GM19397 (cell line): ENCODE data around the gene SLC4A8.
"Not testable (repeated sequence)": the region's sequence is repeated elsewhere in the genome, so short reads cannot be mapped to it uniquely, and the experiment has no call there.

Experiments used
- ATAC-seq: cut with Tn5 transposase; IDR thresholded peaks from one replicate; pipeline ENCODE4 v1.9.1; 2021; ENCODE audit warnings: mild to moderate bottlenecking, moderate library complexity; ENCODE audit not compliant: unreplicated experiment

The SLC4A8 gene

GRCh38 chr12:51473947-51474346 lies 49.3 kb downstream of the SLC4A8 start:
- ATAC-seq, result no peak

DNA sequence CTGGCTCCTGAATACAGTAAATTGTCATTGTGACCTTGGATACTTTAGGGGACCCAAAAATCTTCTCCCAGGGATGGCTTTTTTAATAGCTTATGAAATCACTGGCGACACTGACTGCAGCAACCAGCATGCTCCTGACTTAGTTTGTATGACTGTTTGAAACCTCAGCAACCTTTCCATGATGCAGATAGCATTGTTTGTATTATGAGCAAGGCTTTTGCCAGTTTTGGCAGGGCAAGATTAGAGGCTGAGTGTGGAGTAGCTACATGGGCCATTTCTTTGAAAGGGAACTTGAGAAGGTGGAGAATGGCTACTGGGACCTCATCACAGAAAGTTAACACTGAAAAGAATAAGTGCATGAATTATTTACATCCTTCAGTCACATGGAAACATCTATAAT lies 50.9 kb downstream of the SLC4A8 start:
- no peak for ATAC-seq

- ATAC-seq, result no peak
These were observed 56.3 kb downstream of the SLC4A8 start for GRCh38 chr12:51480978-51481377.

DNA sequence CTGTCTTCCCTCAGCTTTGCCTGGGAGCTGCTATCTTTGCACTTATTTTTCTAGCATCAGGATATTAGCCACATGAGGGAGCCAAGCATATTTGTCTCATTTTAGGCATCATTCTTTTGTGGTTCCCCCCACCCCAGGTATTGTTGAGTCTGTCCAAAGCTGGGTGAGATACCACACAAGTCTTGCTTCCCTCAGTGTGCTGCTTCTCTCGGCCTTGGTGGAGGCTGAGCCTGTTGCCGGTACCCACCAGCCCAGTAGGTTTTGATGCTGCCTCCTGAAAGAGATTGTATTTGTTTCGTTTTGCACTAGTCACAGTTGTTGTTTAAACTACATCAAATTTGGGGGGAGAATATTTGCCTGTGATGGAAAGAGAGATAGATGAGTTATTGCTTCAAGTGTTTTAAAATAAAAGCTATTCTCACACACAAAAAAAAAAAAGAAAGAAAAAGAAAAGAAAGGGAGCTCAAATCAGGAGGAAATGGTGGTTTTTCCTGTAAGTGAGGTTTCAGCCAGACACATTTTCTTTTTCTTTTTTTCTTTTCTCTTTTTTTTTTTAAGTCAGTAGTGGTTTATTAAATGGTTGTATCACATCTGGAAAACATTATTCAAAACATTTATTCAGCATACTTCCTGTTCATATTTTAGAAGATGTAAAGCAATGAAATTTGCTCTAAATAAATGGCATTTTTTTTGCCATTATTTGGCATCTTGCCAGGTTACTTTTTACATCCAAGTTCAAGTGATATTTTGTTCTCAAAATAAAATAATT lies 58.5 kb downstream of the SLC4A8 start:
- ATAC-seq, result no peak

DNA sequence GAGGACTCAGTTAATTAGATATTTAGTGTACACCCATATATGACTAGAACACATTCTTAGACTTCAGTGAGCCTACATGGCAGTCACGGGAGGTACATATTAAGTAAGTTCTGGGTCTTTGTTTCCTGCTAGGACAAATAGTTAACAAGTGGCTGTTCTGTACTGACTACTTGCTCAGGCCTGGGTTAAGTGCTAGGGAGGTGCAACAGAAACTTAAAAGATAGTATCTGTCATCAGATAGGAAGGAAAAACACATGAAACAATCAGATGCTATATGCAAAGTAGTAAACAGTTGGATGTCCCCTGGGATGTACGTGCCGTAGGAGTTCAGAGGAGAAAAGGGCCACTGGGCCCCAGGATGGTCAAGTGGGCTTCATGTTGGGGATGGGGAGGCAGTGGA lies 59.5 kb downstream of the SLC4A8 start:
- ATAC-seq, result no peak

DNA sequence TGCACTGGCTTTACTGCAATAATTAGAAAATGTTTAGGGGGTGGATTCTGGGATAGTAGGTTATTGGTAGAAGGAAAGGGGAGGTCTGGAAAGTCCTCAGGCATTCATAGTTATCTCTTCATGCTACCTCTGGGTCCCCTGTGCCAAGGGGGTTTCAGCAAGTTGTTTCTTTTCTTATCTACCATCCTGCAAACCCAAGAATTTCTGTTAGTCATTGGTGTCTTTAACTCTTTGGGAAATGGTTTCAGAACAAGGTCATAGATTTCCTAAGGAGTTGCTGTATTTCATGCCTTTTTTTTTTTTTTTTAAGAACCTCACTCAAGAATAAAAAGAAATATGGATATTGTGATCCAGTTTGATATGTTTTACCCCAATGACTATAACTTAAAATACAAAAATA lies 63.6 kb downstream of the SLC4A8 start:
- no peak for ATAC-seq

DNA sequence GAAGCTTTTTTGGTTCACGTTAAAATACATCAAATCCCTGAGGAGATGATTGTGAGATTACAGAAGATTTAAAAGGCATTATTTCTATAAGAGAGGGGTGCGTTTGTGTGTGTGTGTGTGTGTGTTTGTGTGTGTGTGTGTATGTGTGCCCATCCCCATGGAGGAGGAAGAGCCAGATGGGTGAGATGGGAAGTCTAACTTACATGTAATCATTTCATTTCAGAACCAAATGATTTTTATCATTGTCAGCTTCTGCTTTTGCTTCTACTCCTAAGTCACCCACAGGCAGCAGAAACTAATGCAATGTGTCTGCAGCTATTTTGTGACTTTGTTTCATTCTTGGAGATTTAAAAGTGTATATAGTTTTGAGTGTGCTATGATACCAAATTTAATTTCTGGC lies 68.7 kb downstream of the SLC4A8 start:
- ATAC-seq, result no peak

- ATAC-seq, result no peak
These were observed 72.3 kb downstream of the SLC4A8 start for GRCh38 chr12:51496895-51497294.

DNA sequence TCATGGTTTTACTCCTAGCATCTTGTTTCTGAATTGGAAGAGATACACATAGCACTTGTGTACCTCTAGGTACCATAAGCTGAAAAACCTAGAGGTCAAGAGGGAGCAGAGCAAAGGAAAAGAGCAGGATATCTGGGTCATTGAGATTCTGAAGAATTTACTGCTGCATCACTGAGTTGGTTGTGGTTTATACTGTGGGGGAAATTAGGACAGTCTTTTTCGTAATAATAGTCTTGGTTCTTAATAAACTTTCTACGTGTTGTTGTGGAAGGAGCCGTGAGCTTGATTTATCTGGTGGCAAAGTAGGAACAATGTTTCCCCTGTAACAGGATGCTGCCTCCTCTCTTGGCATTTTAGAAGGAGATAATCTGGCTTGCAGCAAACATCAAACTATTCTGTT lies 80.2 kb downstream of the SLC4A8 start:
- ATAC-seq, result no peak

DNA sequence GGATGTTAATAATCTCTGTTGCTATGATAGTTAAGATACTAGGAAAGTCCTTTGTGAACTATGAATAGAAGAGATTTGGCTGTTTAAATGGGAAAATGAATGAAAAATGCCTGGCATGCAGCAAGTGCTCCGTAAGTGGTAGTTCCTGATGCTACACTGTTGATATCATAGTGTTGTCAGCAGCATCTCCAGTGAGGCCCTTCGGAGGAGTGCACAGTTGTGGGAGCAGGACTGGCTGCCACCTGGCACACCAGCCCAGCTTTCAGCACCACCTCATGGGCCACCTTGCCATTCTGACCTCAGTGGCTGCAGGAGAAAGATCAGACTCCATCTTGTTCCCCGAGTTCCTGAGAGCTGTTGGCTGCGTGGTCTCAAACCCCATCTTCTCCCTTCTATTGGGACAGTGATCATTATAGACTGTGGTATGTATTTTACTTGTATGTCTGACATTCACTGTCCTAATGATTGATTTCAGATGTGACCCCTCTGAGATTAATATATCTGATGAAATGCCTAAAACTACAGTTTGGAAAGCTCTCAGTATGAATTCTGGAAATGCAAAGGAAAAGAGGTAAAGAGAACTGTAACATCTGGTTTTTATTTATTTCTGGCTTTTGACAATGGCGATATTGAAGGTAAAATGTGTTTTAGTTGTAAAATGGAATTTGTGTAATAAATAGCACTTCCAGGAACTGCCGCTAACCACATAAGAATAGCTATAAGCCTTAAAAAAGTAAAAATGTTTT lies 80.9 kb downstream of the SLC4A8 start:
- no peak for ATAC-seq

GRCh38 chr12:51507178-51507577 lies 82.5 kb downstream of the SLC4A8 start:
- no peak for ATAC-seq

DNA sequence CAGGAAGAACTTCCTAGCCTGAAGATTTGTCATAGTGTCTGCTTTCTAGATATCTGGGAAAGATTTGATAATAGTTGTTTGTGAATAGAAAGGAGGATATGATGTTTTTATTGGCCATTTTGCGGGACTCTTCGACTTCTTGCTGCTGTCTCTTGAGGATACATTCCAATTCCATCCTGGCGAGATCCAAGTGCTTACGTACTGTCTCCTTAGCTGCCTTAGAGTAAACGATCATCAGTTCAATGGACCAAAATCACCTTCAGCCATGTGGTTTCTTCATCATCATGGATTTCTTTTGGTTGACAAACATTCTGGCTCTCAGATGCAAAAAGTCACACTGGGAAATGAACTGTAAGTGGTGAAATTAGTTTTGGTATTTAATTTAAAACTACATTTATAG lies 83.7 kb downstream of the SLC4A8 start:
- ATAC-seq, result no peak

- no peak for ATAC-seq
These were observed 87.1 kb downstream of the SLC4A8 start for GRCh38 chr12:51511546-51512260.

GRCh38 chr12:51512438-51512837 lies 87.8 kb downstream of the SLC4A8 start:
- ATAC-seq, result no peak

- ATAC-seq, result not testable (repeated sequence)
These were observed 90.4 kb downstream of the SLC4A8 start for GRCh38 chr12:51515037-51515436.

DNA sequence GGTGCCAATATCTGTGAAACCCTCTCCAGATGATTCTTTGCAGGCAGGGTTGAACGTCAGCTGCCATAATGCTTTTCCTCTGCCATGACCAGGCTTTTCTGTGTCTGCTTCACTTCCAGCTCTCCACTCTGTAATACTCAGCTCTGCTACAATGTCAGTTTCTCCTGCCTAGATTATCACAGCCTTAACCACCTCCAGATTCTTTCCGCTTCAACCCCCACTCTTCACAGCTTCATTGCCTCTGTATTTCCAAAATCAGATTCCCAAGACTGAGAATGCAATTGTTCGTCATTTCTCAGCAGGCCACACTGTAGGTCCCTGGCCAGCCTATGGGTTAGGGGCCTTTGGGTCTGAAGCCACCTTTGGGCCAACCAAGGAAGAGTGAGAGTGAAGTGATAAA lies 92.7 kb downstream of the SLC4A8 start:
- ATAC-seq, result no peak

- no peak for ATAC-seq
These were observed 93.2 kb downstream of the SLC4A8 start for GRCh38 chr12:51517800-51518199.

DNA sequence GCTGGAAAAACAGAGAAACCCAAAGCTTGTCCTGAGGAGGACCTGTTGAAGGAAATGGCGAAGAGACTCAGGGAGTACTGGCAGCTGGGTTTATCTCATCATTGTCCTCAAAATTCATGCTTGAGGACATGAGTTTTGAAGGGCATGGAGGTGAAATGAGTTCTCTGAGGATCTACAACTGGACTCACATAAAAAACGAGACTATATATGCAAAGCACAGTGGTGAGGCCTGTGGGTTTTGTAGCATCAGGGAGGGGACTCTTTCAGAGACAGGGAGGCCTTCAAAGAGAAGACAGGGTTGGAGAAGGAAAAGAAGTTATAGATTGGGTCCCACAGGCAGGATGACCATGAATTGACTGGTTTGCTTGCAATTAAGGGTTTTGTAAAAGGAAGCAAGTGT lies 95.1 kb downstream of the SLC4A8 start:
- no peak for ATAC-seq

- ATAC-seq, result no peak
These were observed 96.1 kb downstream of the SLC4A8 start for GRCh38 chr12:51520576-51521325.

DNA sequence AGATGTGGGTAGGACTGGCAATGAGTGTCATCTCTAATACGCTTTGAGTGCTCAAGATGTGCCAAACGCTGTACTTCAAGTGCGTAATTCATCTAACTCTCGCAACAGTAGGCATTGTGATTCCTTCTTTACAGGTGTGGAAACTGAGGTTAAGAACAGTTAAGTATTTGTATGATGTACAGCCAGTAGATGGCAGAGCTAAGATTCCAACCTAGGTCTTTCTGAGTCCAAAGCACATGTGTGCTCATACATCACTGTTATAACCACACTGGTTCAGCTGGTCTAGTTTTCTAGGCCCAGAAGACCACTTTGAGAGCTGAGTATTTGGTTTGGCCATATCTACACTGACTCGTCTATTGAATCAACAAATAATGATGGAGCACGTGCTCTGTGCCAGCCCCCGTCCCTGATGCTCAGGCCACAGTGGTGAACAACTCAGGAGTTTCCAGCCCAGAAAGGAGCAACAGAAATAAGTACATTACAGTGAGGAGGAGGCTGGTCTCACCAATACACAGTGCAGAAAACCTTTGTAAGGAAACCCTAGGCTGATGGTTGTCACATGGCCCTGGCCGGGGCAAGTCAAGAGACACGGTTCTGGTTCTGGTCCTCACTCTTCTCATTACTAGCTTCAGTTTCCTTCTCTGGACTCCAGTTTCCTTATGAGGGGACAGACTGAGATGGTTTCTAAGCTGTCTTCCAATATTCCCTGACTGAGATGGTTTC lies 97.1 kb downstream of the SLC4A8 start:
- ATAC-seq, result no peak
